ENCODE data around the gene PRSS57.
"Not testable (repeated sequence)": the region's sequence is repeated elsewhere in the genome, so short reads cannot be mapped to it uniquely, and the experiment has no call there.

The PRSS57 gene

DNA sequence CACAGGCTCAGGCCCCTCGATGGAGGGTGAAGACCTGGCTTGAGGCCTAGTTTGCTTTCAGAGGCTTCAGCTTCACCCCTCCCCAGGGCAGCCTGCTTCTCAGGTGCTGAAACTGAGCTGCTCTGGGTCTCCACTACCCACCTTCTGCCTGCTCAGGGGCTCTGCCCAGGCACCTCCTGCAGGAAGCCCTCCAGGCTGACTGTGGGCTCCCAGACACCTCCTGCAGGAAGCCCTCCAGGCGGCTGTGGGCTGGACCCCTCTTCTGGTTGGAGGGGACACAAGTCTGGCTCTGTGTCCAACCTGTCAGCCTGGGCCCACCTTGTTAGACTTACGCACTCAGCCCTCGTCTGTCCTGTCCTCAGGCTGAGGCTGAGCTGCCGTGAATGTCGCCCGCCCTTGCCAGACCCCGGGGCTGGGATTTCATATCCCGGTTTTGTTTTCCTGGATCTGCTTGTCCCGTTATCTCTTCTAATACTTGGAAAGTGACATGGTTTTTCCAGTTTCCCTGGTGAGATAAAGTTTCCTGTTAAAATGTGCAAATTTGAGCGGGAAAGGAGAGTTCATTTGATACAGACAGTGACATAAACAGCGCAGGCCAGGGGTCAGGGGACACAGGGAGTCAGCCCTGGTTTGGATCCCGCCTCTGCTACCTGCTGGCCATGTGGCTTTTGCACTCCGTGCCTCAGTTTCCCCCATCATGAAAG is 34.9 kb upstream of the PRSS57 start:
- no peak for DNase-seq (ENCODE audit: low read depth)
- TF ChIP-seq, protein P1, sequence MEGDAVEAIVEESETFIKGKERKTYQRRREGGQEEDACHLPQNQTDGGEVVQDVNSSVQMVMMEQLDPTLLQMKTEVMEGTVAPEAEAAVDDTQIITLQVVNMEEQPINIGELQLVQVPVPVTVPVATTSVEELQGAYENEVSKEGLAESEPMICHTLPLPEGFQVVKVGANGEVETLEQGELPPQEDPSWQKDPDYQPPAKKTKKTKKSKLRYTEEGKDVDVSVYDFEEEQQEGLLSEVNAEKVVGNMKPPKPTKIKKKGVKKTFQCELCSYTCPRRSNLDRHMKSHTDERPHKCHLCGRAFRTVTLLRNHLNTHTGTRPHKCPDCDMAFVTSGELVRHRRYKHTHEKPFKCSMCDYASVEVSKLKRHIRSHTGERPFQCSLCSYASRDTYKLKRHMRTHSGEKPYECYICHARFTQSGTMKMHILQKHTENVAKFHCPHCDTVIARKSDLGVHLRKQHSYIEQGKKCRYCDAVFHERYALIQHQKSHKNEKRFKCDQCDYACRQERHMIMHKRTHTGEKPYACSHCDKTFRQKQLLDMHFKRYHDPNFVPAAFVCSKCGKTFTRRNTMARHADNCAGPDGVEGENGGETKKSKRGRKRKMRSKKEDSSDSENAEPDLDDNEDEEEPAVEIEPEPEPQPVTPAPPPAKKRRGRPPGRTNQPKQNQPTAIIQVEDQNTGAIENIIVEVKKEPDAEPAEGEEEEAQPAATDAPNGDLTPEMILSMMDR (IDR thresholded peaks at IDR 0.05; ENCODE audit: control insufficient read depth, extremely low read depth, insufficient read depth) = no peak
- H3K4me3 ChIP-seq (ENCODE audit: low read depth, low read length) = no peak overlapping the region

DNA sequence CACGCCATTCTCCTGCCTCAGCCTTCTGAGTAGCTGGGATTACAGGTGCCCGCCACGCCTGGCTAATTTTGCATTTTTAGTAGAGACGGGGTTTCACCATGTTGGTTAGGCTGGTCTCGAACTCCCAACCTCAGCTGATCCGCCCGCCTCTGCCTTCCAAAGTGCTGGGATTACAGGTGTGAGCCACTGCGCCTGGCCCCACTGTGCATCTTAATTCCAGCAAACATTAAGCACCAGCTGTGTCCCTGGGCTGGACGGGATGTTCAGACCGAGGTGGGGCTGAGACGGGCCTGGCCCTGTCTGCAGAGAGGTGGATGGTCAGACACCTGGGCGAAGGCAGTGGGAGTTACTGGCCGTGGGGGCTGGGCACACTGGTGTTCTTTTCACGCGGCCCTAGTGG is 34.3 kb upstream of the PRSS57 start:
- H3K4me3 ChIP-seq (ENCODE audit: low read depth, low read length); DNase-seq (ENCODE audit: low read depth): not testable (repeated sequence)

DNA sequence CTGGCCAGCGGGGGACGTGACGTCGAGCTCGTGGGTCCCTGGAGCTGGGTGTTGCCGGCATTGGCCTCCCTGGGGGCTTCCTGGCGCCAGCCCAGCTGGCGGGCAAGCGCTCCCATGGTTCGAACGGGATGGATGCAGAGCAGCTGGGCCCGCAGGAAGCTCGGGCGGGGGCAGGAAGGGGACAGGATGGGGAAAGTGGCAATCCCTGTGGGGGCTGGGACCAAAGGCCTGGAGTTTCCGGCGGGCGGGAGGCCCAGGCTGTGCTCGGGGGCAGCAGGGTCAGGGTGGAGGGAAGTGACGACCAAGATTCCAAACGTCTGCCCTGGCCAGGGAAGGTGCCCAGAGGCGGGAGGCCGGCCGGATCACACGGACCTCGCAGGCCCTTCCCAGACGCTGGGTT is 32.8 kb upstream of the PRSS57 start:
- TF ChIP-seq, protein P1 (IDR thresholded peaks at IDR 0.05; ENCODE audit: control insufficient read depth, extremely low read depth, insufficient read depth) = no peak
- DNase-seq (ENCODE audit: low read depth) = no peak
- H3K4me3 ChIP-seq (ENCODE audit: low read depth, low read length) = no peak overlapping the region

DNA sequence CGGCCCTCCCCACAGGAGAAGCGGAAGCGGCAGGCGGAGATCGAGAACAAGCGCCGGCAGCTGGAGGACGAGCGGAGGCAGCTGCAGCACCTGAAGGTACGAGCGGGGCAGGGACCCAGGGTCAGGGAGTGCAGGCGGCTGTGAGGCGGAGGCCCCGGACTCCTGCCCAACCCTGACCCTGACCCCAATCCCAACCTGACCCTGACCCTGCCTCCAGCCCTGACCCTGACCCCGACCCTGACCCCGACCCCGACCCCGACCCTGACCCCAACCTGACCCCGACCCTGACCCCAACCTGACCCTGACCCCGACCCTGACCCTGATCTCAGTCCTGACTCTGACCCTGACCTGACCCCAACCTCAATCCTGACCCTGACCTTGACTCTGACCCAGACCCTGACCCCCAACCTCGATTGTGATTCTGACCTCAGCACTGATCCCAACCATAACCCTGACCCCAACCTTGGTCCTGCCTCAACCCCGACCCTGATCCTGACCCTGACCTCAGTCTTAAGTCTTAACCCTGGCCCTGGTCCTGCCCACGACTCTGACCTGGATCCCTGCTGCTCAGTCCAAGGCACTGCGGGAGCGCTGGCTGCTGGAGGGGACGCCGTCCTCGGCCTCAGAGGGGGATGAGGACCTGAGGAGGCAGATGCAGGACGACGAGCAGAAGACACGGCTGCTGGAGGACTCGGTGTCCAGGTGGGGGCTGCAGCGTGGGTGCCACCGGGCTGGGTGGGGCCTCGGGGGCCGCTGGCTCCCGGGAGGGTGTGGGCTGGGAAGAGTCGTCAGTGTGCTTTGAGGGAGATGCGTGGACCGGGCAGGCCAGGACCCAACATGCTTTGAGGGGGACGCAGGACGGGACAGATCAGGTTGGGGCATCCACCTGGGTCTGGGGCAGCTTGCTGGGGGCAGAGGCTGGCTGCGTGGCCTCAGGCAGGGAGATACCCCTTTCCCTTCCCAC is 32.0 kb upstream of the PRSS57 start:
- DNase-seq (ENCODE audit: low read depth) = no peak
- TF ChIP-seq, protein P1 (IDR thresholded peaks at IDR 0.05; ENCODE audit: control insufficient read depth, extremely low read depth, insufficient read depth) = no peak

DNA sequence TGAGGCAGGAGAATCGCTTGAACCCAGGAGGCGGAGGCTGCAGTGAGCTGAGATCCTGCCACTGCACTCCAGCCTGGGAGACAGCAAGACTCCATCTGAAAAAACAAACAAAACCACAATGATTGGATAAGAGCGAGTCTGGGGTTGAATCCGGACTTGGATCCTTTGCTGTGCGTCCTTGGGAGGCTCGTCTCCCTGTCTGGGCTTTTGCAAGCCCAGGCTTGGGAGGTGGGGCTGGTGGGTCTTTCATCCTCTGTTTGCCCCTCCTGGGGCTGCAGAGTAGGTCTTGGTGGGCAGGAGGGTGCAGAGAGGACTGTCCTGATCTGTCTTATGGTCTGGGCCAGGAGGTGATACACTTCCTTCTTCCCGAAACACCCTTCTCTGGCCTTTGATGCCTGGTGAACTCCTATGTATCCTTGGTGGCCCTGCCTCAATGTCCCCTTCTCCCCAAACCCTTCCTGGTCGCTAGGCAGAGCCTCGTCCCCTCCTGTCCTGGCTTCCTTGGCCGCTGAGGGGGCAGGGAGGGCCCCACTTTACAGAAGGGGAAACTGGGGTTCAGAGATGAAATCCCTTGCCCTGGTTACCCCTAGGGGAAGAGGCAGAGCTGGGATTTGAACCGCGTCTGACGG is 30.3 kb upstream of the PRSS57 start:
- no peak for DNase-seq (ENCODE audit: low read depth)
- H3K4me3 ChIP-seq (ENCODE audit: low read depth, low read length) = no peak overlapping the region
- TF ChIP-seq, protein P1 (IDR thresholded peaks at IDR 0.05; ENCODE audit: control insufficient read depth, extremely low read depth, insufficient read depth) = no peak

More for the DNA sequence above, 32.0 kb upstream of the PRSS57 start:
- no peak overlapping the region for H3K4me3 ChIP-seq (ENCODE audit: low read depth, low read length)

DNA sequence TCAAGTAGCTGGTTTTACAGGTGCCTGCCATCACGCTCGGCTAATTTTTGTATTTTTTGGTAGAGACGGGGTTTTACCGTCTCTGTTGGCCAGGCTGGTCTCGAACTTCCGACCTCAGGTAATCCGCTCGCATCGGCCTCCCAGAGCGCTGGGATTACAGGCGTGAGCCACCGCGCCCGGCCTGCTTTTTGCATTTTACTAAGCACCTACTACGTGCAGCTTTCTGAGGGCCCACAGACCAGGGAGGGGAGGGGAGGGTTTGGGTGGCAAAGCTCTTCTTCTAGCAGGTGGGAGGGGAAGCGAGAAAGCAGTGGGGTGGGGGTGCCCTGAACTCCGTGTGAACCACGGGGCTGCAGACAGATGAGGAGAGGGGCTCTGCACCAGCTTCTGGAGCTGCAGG is 28.5 kb upstream of the PRSS57 start:
- TF ChIP-seq, protein P1 (IDR thresholded peaks at IDR 0.05; ENCODE audit: control insufficient read depth, extremely low read depth, insufficient read depth) = no peak
- no peak overlapping the region for H3K4me3 ChIP-seq (ENCODE audit: low read depth, low read length)
- no peak for DNase-seq (ENCODE audit: low read depth)

DNA sequence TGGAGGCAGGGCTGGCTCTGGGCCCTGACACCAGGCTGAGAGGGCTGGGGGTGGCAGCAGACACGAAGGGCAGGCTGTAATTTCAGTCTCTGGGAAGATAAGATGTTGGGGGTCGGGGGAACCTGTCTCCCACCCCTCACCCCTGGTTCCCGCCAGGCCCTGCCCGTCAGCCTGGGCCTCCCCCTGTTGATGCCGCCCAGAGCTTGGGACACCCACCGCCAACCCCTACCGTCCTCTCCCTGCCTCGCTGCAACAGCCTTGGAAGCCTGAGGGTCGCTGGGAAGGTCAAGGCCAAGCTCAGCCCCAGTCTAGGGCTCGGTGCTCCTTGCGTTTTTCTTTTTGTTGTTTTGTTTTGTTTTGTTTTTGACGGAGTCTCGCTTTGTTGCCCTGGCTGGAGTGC is 28.0 kb upstream of the PRSS57 start:
- no peak for DNase-seq (ENCODE audit: low read depth)
- H3K4me3 ChIP-seq (ENCODE audit: low read depth, low read length) = no peak overlapping the region
- TF ChIP-seq, protein P1 (IDR thresholded peaks at IDR 0.05; ENCODE audit: control insufficient read depth, extremely low read depth, insufficient read depth) = no peak

All from LNCaP clone FGC (cell line).